H9 (cell line): Measurements from ENCODE around the gene CHN1. TPM values are rescaled to one million over a fixed set of nuclear protein-coding genes. Genes with fewer than 3 reads are reported as not detected.

Experiments used
- DNase-seq: peaks from one replicate; pipeline ENCODE4 v3.0.0-alpha.2; 2017
- H2AFZ ChIP-seq: one replicate; pipeline ENCODE4 v1.6.1; 2013; ENCODE audit warnings: mild to moderate bottlenecking, low read length, control low read depth, moderate library complexity
- H2AK5ac ChIP-seq: 2 replicates; pipeline ENCODE4 v1.6.1; 2013; ENCODE audit warnings: low read length, control low read depth, mixed read lengths; ENCODE audit not compliant: insufficient read length
- H2BK120ac ChIP-seq: one replicate; pipeline ENCODE4 v1.6.1; 2013; ENCODE audit warnings: low read depth, mild to moderate bottlenecking, low read length, control low read depth, inconsistent platforms; ENCODE audit not compliant: poor library complexity, severe bottlenecking
- H2BK12ac ChIP-seq: 2 replicates; pipeline ENCODE4 v1.6.1; 2013; ENCODE audit warnings: low read length, control low read depth, mixed read lengths, low read depth; ENCODE audit not compliant: insufficient read length
- H2BK15ac ChIP-seq: 2 replicates; pipeline ENCODE4 v1.6.1; 2013; ENCODE audit warnings: low read depth, low read length, control low read depth
- H2BK20ac ChIP-seq: one replicate; pipeline ENCODE4 v1.6.1; 2013; ENCODE audit warnings: low read depth, mild to moderate bottlenecking, low read length, control low read depth, inconsistent platforms; ENCODE audit not compliant: poor library complexity, severe bottlenecking
- H2BK5ac ChIP-seq: 2 replicates; pipeline ENCODE4 v1.6.1; 2013; ENCODE audit warnings: low read length, control low read depth, mixed read lengths; ENCODE audit not compliant: insufficient read length
- H3K14ac ChIP-seq: 2 replicates; pipeline ENCODE4 v1.6.1; 2013; ENCODE audit warnings: low read length, control low read depth; ENCODE audit not compliant: insufficient read depth
- H3K18ac ChIP-seq: 2 replicates; pipeline ENCODE4 v1.6.1; 2013; ENCODE audit warnings: low read depth, mild to moderate bottlenecking, mixed read lengths, low read length, control low read depth; ENCODE audit not compliant: insufficient read length
- H3K23ac ChIP-seq: 2 replicates; pipeline ENCODE4 v1.6.1; 2013; ENCODE audit warnings: low read length, control low read depth, mixed read lengths, low read depth; ENCODE audit not compliant: insufficient read length
- H3K23me2 ChIP-seq: 2 replicates; pipeline ENCODE4 v1.6.1; 2013; ENCODE audit warnings: low read depth, mild to moderate bottlenecking, mixed read lengths, low read length, control low read depth; ENCODE audit not compliant: insufficient read length, poor library complexity, severe bottlenecking
- H3K27ac ChIP-seq: 2 replicates; pipeline ENCODE4 v1.5.1; 2013; ENCODE audit warnings: low read length, control low read depth, mixed read lengths, low read depth; ENCODE audit not compliant: insufficient read length
- H3K27me3 ChIP-seq: 2 replicates; pipeline ENCODE4 v1.6.1; 2013; ENCODE audit warnings: low read length, control low read depth, inconsistent platforms; ENCODE audit not compliant: insufficient read depth
- H3K4ac ChIP-seq: 2 replicates; pipeline ENCODE4 v1.6.1; 2013; ENCODE audit warnings: low read depth, mild to moderate bottlenecking, control low read depth, inconsistent platforms, low read length, moderate library complexity
- H3K4me1 ChIP-seq: 2 replicates; pipeline ENCODE4 v1.6.1; 2013; ENCODE audit warnings: low read length, control low read depth, inconsistent platforms; ENCODE audit not compliant: insufficient read depth
- H3K4me2 ChIP-seq: 2 replicates; pipeline ENCODE4 v1.6.1; 2013; ENCODE audit warnings: low read length, control low read depth, mixed read lengths; ENCODE audit not compliant: insufficient read length, insufficient read depth
- H3K56ac ChIP-seq: 2 replicates; pipeline ENCODE4 v1.6.1; 2013; ENCODE audit warnings: low read depth, mild to moderate bottlenecking, mixed read lengths, low read length, control low read depth; ENCODE audit not compliant: insufficient read length
- H3K79me1 ChIP-seq: 2 replicates; pipeline ENCODE4 v1.6.1; 2013; ENCODE audit warnings: low read depth, mild to moderate bottlenecking, moderate library complexity, low read length, control low read depth, inconsistent platforms; ENCODE audit not compliant: insufficient read depth, poor library complexity, severe bottlenecking
- H3K79me2 ChIP-seq: 2 replicates; pipeline ENCODE4 v1.6.1; 2013; ENCODE audit warnings: low read length, control low read depth, inconsistent platforms; ENCODE audit not compliant: insufficient read depth
- H3K9ac ChIP-seq: 2 replicates; pipeline ENCODE4 v1.6.1; 2013; ENCODE audit warnings: low read length, control low read depth, mixed read lengths; ENCODE audit not compliant: insufficient read length; ENCODE audit errors: extremely low read depth
- H3K9me3 ChIP-seq: one replicate; pipeline ENCODE4 v1.6.1; 2013; ENCODE audit warnings: low read depth, low read length, inconsistent platforms; ENCODE audit not compliant: control insufficient read depth
- H3T11ph ChIP-seq: one replicate; pipeline ENCODE4 v1.6.1; 2013; ENCODE audit warnings: mild to moderate bottlenecking, low read length, control low read depth, inconsistent platforms
- H4K20me1 ChIP-seq: one replicate; pipeline ENCODE4 v1.6.1; 2013; ENCODE audit not compliant: control insufficient read depth, insufficient read length, insufficient read depth
- H4K5ac ChIP-seq: 2 replicates; pipeline ENCODE4 v1.6.1; 2013; ENCODE audit warnings: low read depth, mild to moderate bottlenecking, mixed read lengths, low read length, control low read depth; ENCODE audit not compliant: insufficient read length
- H4K8ac ChIP-seq: replicated peaks from 2 replicates; pipeline ENCODE4 v1.6.1; 2013; ENCODE audit warnings: low read length, control low read depth, mixed read lengths, low read depth; ENCODE audit not compliant: insufficient read length
- H4K91ac ChIP-seq: 2 replicates; pipeline ENCODE4 v1.6.1; 2013; ENCODE audit warnings: low read depth, mild to moderate bottlenecking, moderate library complexity, mixed read lengths, low read length, control low read depth; ENCODE audit not compliant: insufficient read length
- H3K27ac Mint-ChIP-seq, 3 experiments: 2 replicates in 2 of 3; 3 replicates in 1 of 3; pipeline ENCODE4 v1.8.0; 2020 to 2021; ENCODE audit warnings: mixed read lengths in 3 of 3, mild to moderate bottlenecking in 1 of 3, moderate library complexity in 1 of 3
- H3K27me3 Mint-ChIP-seq: 2 replicates; pipeline ENCODE4 v1.8.0; 2021; ENCODE audit warnings: low read depth, mild to moderate bottlenecking, moderate library complexity, mixed read lengths
- H3K36me3 Mint-ChIP-seq, 3 experiments: 2 replicates in 2 of 3; 3 replicates in 1 of 3; pipeline ENCODE4 v1.8.0; 2020 to 2021; ENCODE audit warnings: low read depth in 3 of 3, mixed read lengths in 3 of 3; ENCODE audit not compliant: insufficient read depth in 1 of 3
- H3K4me1 Mint-ChIP-seq, 2 experiments: 2 replicates each; pipeline ENCODE4 v1.8.0; 2020; ENCODE audit warnings: mixed read lengths in 2 of 2
- H3K4me3 Mint-ChIP-seq, 2 experiments: 2 replicates in 1 of 2; 3 replicates in 1 of 2; pipeline ENCODE4 v1.8.0; 2020 to 2021; ENCODE audit warnings: mild to moderate bottlenecking in 2 of 2, mixed read lengths in 2 of 2, moderate library complexity in 1 of 2
- H3K9me3 Mint-ChIP-seq, 2 experiments: 2 replicates in 1 of 2; 3 replicates in 1 of 2; pipeline ENCODE4 v1.8.0; 2020; ENCODE audit warnings: mild to moderate bottlenecking in 2 of 2, mixed read lengths in 2 of 2, moderate library complexity in 1 of 2
- CTCF ChIP-seq: fragments of 200-600 bp; sonication (generic); conservative IDR thresholded peaks from 3 replicates; pipeline ENCODE4 v1.8.0; 2021; ENCODE audit warnings: antibody characterized with exemption, mild to moderate bottlenecking
- WGBS: extraction: QIAGEN DNeasy Blood & Tissue Kit; methylation state at CpG from one replicate; pipeline ENCODE4 v1.1.7; 2013; ENCODE audit warnings: missing lambda C conversion rate, low lambda C conversion rate, mixed read lengths; ENCODE audit not compliant: insufficient read length; ENCODE audit errors: extremely low coverage; 5-methylcytosine and 5-hydroxymethylcytosine counted together
- total RNA-seq: library from RNA; stranded (reverse); gene quantifications from 2 replicates; pipeline ENCODE4 v1.2.1, GENCODE V29; 2021

CHN1 gene
- total RNA-seq, 1 experiment from 2014 or later: 33.9 TPM

GRCh38 chr2:174964404-174964803 lies 40.8 kb downstream of the CHN1 start:
- Histone ChIP-seq H3K9ac (no peak overlapping the region), H2BK20ac (no peak overlapping the region), H2BK15ac (no peak overlapping the region), H3K23ac (no peak overlapping the region), H3K4me2 (peak overlapping the region; percentile 11), H2AFZ (no peak overlapping the region), H2AK5ac (no peak overlapping the region), H3K56ac (no peak overlapping the region), H2BK5ac (no peak overlapping the region), H3K23me2 (no peaks in the 10 kb centered on the region), H3K14ac (no peak overlapping the region), H3K27ac (peak overlapping the region; percentile 92), H2BK12ac (no peak overlapping the region), H4K20me1 (no peaks in the 10 kb centered on the region), H3K9me3 (no peaks in the 10 kb centered on the region), H3K4ac (no peak overlapping the region), H3K4me1 (peaks cover 12% of the 10 kb centered on the region; the same call in 1 of the 2 replicates), H3K27me3 (no peaks in the 10 kb centered on the region), H3K79me1 (no peaks in the 10 kb centered on the region), H3K18ac (no peak overlapping the region), H4K91ac (no peak overlapping the region), H2BK120ac (no peak overlapping the region), H3T11ph (no peak overlapping the region), H4K8ac (no peak overlapping the region), H3K79me2 (peaks cover 5% of the 10 kb centered on the region; the same call in 1 of the 2 replicates), H4K5ac (no peak overlapping the region)
- Mint-ChIP-seq H3K27ac (peak overlapping the region; percentile 89 to 99 (median 99)), H3K4me1 (peaks cover 61 to 62% of the 10 kb centered on the region in 2 experiments), H3K36me3 (peaks cover 0 to 10% (median 8%) of the 10 kb centered on the region in 3 experiments; a peak in 3 of 7 replicates), H3K9me3 (no peaks in the 10 kb centered on the region), H3K4me3 (peak overlapping the region in 1 of 2 experiments; percentile 9; a peak in 1 of 5 replicates), H3K27me3 (no peaks in the 10 kb centered on the region)
- no peak for DNase-seq
- TF ChIP-seq CTCF: no peak
- no CpG with 5 or more reads among the region's 2 CpGs for WGBS
